SIG-M5 (cell line): ENCODE results near the gene B3GNT7.
"Not testable (repeated sequence)": the region's sequence is repeated elsewhere in the genome, so short reads cannot be mapped to it uniquely, and the experiment has no call there.

Source experiments
- DNase-seq: peaks from one replicate; lab custom pipeline; 2025; lab: John Stamatoyannopoulos, UW

The B3GNT7 gene

DNA sequence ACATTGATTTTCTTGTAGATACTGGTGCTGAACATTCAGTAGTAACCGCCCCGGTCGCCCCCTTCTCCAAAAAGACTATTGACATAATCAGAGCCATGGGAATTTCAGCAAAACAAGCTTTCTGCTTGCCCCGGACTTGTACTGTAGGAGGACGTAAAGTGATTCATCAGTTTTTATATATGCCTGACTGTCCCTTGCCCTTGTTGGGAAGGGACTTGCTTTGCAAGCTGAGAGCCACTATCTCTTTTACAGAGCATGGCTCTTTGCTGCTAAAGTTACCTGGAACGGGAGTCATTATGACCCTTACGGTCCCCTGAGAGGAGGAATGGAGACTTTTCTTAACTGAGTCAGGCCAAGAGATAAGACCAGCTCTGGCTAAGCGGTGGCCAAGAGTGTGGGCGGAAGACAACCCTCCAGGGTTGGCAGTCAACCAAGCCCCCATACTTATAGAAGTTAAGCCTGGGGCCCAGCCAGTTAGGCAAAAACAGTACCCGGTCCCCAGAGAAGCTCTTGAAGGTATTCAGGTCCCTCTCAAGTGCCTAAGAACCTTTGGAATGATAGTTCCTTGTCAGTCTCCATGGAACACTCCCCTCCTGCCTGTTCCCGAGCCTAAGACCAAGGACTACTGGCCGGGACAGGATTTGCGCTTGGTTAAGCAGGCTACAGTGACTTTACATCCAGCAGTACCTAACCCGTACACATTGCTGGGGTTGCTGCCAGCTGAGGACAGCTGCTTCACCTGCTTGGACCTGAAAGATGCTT is 8.1 kb downstream of the B3GNT7 start:
- DNase-seq = not testable (repeated sequence)

DNA sequence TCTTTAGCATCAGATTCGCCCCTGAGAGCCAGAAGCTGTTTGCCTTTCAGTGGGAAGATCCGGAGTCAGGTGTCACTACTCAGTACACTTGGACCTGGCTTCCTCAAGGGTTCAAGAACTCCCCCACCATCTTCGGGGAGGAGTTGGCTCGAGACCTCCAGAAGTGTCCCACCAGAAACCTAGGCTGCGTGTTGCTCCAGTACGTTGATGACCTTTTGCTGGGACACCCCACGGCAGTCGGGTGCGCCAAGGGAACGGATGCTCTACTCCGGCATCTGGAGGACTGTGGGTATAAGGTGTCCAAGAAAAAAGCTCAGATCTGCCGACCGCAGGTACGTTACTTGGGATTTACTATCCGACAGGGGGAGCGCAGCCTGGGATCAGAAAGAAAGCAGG is 8.7 kb downstream of the B3GNT7 start:
- DNase-seq = not testable (repeated sequence)

DNA sequence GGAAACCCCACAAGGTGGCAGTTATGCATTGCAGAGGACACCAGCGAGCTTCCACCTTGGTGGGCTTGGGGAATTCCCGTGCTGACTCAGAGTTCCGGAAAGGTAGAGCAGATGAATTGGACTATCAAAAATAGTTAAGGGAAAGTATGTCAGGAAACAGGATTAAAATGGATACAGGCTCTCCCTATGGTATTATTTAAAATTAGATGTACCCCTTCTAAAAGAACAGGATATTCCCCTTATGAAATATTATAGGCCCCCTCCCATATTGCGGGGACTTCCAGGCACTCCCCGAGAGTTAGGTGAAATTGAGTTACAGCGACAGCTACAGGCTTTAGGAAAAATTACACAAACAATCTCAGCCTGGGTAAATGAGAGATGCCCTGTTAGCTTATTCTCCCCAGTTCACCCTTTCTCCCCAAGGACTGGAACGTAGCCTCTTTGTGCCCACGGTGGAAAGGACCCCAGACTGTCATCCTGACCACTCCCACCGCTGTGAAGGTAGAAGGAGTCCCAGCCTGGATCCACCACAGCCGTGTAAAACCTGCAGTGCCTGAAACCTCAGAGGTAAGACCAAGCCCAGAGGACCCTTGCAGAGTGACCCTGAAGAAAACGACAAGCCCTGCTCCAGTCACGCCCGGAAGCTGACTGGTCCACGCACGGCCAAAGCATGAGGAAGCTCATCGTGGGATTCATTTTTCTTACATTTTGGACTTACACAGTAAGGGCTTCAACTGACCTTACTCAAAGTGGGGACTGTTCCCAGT is 10.3 kb downstream of the B3GNT7 start:
- DNase-seq = not testable (repeated sequence)

DNA sequence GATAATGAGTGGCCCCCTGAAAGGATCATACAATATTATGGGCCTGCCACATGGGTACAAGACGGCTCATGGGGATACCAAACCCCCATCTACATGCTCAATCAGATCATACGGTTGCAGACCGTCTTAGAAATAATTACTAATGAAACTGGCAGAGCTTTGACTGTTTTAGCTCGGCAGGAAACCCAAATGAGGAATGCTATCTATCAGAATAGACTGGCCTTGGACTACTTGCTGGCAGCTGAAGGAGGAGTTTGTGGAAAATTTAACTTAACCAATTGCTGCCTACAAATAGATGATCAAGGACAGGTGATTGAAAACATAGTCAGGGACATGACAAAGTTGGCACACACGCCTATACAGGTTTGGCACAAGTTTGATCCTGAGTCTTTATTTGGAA is 12.2 kb downstream of the B3GNT7 start:
- not testable (repeated sequence) for DNase-seq

DNA sequence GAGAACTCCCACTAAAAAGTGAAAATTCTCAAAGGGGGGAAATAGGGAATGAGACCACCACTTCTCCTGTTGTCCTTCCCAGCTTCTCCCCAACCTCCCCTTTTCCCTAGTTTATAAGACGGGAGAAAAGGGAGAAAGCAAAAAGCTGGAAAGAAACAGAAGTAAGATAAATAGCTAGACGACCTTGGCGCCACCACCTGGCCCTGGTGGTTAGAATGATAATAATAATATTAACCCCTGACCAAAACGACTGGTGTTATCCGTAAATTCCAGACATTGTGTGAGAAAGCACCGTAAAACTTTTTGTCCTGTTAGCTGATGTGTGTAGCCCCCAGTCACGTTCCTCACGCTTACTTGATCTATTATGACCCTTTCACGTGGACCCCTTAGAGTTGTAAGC is 12.8 kb downstream of the B3GNT7 start:
- DNase-seq = not testable (repeated sequence)

DNA sequence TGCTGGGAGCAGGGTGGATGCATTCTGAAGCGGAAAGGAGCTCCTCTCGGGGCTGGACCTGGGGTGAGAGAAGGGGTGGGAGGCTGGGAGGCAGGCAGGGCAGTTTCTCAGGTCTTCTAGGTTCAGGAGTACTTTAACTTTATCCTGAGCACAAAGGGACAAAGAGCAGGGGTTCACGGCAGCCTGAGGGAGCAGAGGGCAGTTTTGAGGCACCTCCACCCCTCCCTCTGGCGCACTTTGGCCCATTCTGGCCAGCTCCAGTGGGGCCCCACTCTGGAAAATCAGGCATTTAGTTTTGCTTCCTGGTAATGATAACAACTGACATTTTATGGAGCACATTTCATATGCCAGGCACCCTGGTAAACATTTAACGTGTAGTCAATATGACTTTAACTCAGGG is 14.3 kb downstream of the B3GNT7 start:
- DNase-seq = no peak

DNA sequence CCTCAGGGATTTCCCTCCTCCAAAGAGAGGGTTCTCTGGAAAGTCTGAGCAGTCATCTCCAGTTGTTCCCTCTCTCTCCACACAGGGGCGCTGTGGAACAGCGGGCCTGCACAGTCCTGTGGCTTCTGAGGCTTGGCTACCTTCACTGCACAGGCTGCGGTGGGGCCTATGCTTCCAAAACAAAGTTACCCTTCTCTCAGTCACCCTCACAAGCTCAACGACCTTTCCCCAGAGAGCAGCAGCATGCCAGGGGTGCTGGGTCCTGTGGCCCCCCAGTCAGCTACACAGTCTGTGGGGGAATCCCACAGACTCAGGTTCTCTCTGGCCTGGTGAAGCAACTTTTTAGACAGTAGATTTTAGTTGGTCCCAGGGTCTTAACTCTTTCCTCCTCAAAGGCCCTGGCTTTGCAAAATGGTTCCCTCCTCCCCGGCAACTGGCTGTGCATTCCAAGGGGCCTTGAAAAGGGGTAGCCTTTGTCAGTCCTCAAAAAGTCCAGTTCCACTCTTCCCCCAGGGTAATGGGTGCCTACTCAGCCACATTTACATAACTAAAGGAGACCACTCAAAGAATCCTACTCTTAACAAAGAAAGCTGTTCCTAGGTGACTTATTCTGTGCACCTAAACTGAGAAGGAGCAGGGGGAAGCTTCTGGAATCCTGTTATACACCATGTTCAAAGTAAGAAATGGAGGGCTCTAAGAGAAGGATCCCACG is 14.9 kb downstream of the B3GNT7 start:
- DNase-seq = no peak

DNA sequence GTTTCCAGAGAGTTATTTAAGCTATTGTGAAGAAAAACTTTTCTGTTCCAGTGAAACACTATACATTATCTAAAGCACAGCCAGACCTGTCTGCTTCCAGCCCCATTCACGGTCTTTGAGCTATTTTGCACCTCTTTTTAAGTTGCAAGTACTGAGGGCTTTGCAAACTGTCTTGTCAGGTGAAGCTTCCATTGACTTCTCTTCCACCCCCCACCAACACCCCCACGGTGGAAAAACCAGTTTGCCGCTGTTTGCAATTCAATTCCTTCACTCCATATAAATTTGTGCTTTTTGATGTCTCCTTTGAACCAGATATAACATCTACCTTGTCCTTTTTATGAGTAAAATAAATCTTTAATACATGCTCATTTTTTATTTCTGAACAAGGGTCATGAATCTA is 15.7 kb downstream of the B3GNT7 start:
- no peak for DNase-seq

DNA sequence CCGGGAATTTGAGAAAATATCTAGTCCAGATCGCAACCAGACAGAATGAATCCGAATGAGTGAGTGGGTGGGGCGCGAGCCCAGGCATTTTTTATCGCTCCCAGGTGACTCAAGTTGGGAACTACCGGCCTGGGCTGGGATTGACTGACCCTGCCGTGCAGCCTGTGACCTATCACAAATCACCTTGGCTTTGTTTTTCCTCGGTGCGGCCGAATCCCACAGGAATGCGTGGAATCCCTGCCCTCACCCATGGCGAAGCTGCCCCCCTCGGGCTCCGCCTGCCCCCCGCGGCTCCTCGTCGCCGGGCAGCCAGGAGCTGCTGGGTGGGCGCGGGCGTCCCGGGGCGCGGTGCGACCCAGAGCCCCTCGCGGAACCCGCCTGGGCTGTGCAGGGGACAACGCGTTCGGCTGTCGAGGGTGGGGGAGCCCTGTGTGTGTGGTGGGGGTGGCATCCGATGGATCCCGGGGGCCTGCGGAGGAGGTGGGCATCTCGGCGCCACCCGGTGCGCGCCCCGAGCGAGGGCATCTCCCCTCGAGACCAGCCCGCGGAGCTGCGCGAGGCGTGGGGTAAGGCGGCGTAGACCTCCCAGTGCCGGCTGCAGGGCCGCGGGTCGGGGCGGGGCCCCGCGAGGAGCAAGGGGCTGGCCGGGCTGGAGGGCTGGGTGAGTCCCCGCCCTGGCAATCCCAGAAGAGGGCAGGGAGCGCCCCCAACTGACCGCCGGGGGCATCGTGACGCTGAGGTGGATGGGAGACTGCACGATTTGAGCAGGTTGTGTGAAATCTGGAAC is 16.5 kb downstream of the B3GNT7 start:
- DNase-seq = no peak

DNA sequence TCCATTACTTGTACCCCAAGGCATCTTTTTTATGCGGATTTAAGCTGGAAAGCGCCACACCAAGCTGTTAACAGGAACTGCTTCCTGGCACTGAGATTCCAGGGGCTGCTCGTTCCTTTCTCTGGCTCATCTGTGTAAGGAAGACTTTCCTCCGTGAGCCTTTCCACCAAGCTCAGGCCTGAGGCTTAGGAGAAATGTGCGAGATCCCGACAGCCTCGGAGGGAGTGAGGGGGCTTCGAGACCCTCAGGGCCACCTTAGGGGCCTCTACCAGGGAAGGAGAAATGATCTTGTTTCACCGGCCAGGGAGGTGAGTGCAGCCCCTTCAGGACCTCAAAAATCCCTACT is 17.1 kb downstream of the B3GNT7 start:
- DNase-seq = no peak

DNA sequence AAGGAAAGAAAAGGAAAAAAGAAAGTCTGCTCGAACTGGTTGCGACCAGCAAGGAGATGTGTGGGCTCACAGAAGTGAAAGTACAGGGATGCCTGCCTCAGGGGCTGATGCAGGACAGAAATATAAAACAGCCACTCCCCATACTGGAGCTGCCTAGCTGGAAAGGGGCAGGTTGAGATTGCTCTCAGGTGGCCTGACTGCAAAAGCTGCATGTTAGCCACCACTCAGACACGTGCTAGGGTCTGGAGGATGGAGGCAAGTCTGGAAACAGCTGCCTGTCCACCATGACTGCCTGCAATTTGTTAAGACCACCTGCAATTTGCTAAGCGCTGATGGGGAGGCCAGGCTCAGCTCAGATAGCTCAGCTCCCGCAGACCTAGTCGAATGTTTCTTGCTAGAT is 17.9 kb downstream of the B3GNT7 start:
- DNase-seq = no peak

DNA sequence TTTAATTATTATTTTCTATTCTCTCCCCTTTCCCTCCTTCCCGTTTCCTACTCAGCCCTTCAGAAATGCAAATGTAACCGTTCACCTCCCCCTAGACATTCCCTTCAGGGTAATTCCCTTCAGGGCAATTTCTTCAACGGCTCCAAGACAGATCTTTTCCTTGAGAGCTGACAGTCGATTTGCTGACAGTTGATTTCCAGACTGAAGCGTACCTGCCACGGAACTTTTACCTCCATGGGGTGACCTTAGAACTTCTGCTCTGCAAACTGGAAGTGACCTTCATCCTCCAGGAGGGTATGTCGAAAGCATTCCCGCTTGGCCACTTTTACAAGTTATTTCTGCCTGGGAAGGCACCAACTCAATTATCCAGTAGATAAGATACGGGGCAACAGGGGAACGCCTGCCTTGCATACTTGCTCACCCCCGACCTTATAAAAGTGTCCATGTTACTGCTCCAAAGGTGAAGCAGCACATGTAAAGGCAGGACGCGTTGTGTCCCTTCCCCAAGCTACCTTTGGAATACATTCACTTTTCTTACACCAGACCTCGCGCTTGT is 18.5 kb downstream of the B3GNT7 start:
- DNase-seq = no peak

DNA sequence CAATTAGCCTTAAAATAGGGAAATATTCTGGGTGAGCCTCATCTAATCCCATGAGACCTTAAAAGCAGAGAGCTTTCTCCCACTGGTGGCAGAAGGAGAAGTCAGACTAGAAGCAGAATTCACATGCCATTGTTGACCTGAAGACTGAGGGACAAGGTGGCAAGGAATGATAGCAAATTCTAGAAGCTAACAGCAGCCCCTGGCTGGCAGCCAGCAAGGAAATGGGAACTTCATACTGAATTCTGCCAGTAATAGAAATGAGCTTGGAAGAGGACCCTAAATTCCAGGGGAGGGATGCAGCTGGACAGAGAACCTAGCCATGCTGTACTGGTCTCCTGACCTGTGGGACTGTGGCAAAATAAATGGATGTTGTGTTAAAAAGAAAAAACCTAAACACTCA is 19.5 kb downstream of the B3GNT7 start:
- DNase-seq = no peak

DNA sequence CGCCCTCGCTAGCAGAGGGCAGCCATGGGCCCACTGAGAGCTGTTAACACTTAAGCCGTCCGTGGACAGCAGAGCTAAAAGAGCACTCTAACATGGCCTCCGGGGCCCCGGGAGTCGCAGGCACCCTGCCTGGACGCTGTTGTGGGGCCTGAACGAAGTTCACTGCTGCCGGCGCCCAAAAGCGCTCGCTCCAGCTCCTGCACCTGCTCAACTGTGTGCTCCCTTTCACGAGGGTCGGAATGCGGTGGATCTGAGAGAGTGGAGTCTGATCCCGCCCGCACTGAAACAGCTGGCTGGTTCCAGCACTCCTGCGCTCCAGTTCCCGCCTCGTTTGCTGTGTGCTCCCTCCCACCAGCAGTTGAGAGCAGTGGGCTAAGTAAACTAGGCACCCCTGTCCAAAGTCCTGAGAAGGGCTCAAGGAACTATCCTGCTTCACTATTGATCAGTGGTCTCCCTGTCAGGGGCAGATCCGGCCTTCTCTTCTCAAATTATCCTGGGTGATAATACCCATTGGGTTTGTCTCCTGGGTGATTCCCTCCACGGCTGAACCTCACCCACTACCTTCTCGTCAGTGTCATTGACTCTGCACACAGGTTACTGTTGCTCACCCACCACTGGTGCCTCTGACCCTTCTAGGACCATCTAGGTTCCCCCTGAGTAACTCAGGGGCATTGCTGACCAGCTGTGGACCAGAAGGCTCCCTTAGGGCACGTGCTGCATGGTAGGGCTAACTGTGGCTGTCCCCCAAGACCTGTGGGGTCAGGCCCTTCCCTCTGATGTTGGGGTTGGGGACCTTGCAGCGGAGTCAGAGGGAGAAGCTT is 23.5 kb downstream of the B3GNT7 start:
- DNase-seq = no peak

DNA sequence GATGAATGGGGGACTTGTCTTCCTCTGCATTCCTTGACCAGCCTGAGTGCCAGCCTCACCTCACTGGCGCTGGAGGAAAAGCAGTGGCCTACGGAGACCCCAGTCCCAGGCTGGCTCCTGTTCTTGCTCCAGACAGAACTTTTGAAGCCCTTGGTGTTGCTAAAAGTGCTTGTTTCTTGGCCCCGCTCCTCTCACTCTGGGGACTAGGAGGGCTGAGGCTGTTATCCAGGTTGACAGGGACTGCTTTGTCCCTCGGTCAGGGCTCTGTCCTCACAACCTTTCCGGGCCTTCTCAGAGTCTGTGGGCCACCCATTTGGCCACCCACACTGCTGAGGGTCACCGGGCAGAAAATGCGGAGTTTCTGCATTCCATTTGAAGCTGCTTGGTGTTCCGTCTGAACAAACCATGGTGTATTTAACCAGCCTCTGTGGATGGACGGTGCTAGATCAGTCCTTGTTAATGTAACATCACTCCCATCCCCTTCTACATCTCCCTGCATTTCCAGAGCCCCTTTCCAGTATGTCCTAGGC is 25.6 kb downstream of the B3GNT7 start:
- no peak for DNase-seq

DNA sequence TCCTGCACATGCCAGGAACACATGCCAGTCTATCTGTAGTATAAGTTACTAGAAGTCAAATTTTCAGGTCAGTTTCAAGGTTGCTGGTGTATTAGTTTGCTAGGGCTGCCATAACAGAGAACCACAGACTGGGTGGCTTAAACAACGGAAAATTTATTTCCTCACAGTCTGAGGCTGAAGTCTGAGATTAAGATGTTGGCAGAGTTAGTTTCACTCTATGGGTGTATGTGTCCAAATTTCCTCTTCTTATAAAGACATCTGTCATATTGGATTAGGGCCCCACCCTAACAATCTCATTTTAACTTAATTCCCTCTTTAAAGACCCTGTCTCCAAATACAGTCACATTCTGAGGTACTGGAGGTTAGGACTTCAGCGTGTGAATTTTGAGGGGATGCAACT is 26.5 kb downstream of the B3GNT7 start:
- no peak for DNase-seq

DNA sequence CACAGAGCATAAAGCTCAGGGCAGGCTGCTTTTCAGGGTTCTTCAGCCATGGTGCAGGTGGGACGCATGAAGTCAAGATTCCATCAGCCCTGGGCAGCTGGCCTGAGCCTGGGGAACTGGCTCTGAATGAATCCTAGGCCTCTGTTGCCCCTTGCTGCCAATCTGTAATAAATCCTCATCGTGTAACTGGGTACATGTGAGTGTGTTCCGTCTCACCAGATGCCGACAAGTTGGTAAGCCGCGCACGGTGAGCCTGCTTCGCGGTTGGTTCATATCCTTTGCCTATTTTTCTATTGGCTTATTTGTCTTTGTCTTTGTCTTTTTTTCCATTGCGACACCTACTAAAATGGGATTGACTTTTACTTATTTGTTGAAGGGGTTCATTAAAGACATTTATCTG is 27.7 kb downstream of the B3GNT7 start:
- DNase-seq = no peak

DNA sequence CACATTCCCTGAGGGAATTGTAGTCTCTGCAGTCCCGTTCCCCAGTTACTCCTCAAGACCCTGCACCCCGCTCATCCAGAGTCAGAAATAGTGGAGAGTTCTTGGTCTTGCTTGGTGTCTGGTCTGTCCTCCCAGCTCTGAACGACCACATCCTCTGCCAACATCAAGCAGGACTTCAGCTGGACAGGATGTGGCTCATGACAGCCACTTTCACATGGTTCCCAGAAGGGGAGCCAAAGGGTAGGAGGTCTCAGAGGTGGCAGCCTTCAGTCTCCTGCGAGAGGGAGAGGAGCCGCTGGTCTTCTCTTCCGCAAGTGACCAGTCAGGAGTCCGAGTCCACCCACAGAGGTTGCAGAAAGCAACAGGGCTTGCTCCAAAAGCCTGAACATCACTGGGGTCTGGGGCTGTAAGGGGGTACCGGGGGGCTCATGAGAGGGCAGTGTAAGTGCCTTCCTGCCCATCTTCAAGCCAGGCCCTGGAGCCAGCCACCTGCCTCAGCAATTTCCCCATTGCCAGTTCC is 29.8 kb downstream of the B3GNT7 start:
- no peak for DNase-seq

DNA sequence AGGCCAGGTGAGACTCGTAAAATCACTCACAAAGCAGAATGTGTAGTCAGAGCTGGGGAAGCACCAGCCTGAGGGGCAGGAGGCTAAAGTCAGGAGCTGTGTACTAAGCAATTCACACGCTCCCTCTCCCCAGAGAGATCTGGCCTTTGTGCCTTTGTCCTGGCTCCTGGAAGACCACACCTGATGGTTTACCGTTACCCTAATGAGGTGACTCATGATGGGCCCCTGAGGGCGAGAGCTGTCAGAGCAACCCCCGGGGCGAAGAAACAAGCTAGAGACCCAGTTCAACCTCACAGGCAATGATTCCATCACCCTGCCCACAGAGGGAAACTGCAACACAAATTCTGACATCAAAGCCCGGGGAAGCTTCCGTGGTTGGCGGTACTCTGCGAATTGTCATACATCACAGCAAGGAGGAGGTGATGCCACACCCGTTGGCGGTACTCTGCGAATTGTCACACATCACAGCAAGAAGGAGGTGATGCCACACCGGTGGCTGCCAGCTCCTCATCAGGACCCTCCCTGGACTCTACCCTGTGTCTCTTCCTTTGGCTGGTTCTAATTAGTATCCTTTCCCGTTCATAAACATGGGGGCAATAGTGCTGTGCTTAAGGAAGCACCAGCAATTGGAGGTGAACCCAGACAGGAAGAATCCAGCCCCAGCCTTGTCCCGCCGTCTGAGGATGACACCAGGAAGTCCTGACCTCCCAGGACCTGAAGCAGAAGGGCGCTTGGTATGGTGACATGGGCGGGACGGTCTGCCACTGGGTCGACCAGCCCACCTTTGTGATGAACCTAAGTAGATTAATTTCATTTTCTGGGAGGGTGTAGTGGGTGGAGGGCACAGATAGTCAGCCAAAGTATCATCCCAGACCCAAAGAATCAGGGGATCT is 30.5 kb downstream of the B3GNT7 start:
- no peak for DNase-seq

DNA sequence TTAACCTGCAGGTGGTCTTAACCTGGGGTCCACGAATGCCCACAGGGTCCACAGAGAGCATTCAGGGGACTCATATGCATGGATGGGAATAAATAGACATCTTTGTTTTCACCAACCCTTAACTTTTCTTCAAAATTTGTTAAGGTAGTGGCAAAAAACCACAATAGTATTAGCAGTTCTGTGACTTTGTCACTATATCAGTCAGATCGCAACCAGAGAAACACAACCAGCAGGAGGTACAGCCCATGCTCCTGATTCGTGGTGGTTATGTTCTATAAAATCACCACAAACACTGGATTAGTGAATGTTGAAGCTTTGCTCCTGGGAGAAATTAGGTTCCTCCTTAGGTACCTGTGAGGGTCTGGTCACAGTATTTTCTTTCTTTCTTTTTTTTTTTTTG is 31.6 kb downstream of the B3GNT7 start:
- DNase-seq = no peak
